ENCODE data around the gene PLPP6. TPM values are rescaled to one million over a fixed set of nuclear protein-coding genes. Genes with fewer than 3 reads are reported as not detected.
A peak's percentile ranks its signal among the peaks of the same experiment; 100 is the strongest.

Gene PLPP6
- total and polyA plus RNA-seq, 10 donors, result 4.5 to 11.6 (median 6.8) TPM

DNA sequence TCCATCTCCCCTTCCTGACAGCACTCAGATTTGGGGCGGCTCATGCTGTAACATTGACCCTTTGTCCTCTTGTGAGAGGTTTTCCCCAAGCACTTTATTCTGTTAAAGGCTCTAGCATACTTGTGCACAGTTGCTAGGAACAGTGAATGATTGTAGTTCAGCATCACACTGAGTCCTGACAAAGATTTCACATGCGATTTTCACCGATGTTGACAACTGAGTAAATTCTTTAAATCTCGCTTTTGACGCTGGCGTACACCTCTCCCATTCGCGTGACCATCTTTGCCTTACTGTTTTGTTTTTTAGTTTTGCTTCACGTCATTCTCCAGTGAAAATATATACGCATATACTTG, 18.1 kb downstream of the PLPP6 start:
- no peak for DNase-seq
- WGBS, 5 donors, result 2 to 7% (median 5%) methylated on average over 10 of the region's 10 CpGs
- Histone ChIP-seq H3K9me3 (no peaks in the 10 kb centered on the region), H3K27me3 (replicated peaks in 1 of 7) (no peaks in the 10 kb centered on the region), H3K27ac (peak overlapping the region; percentile 95 to 99 (median 98)), H3K4me3 (peak overlapping the region; percentile 57 to 87 (median 70)), H3K36me3 (peaks cover 0 to 7% (median 2%) of the 10 kb centered on the region in 6 donors), H3K4me1 (peaks cover 9 to 56% (median 26%) of the 10 kb centered on the region in 6 donors)
- intact Hi-C loops (cut with DNase I; ENCODE audit: low total_unique reads), result loop anchor here (5.0 kb wide), 1 partner anchor 52 kb away; no protein-coding TSS in a partner anchor
- TF ChIP-seq POLR2AphosphoS5 (IDR thresholded peaks at IDR 0.05) (no peak), POLR2A (IDR thresholded peaks at IDR 0.05) (no peak), CTCF (IDR thresholded peaks at IDR 0.05 in 8 of 11, conservative IDR thresholded peaks at IDR 0.05 in 3 of 11) (no peak)

DNA sequence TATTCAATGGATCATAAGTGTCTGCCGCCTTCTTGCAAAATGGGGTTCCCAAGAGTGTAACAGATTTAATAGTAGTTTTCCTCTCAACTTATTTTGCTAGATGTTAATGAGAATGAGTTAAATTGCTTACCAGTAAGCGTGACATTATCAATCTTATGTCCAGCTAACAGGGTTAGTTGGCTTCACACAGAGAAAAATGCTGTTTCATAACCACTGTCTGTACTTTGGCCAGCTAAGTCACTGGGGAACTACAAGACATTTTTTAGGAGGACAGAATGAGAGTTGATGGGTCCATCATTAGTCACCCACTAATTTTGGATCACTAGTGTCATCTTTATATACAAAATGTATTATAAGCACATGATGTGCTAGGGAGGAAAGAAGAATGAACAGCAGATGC, 18.7 kb downstream of the PLPP6 start:
- intact Hi-C loops (cut with DNase I; ENCODE audit: low total_unique reads), result loop anchor here (5.0 kb wide), 1 partner anchor 52 kb away; no protein-coding TSS in a partner anchor
- H3K4me1 ChIP-seq, result peaks cover 9 to 62% (median 26%) of the 10 kb centered on the region in 6 donors
- H3K4me3 ChIP-seq, result peak overlapping the region; percentile 57 to 87 (median 70)
- no peak for DNase-seq
- H3K9me3 ChIP-seq, result no peaks in the 10 kb centered on the region
- peaks cover under 1 to 13% (median 7%) of the 10 kb centered on the region in 6 donors for H3K36me3 ChIP-seq
- H3K27me3 ChIP-seq (replicated peaks in 1 of 7), result no peaks in the 10 kb centered on the region
- no peak for TF ChIP-seq POLR2AphosphoS5 (IDR thresholded peaks at IDR 0.05)
- TF ChIP-seq POLR2A (IDR thresholded peaks at IDR 0.05), result no peak
- TF ChIP-seq CTCF (IDR thresholded peaks at IDR 0.05 in 8 of 11, conservative IDR thresholded peaks at IDR 0.05 in 3 of 11), result no peak
- WGBS, 5 donors, result 52 to 81% (median 74%) methylated on average over 2 of the region's 2 CpGs
- H3K27ac ChIP-seq, result peak overlapping the region in 5 of 8 donors; percentile 98 to 99 (median 98)

DNA sequence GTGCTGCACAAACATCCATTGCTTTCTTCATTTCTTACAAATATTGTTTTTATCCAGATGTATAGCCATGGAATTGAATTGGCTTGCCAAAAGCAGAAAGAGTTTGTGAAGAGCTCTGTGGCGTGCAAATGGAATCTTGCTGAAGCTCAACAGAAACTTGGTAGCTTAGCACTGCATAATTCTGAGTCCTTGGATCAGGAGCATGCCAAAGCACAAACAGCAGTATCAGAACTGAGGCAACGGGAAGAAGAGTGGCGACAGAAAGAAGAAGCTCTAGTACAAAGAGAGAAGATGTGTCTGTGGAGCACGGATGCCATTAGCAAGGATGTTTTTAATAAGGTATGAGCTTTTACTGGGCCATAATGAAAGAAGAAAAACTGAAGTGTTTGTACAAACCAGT, 22.7 kb downstream of the PLPP6 start:
- H3K27ac ChIP-seq, result no peak overlapping the region
- H3K4me1 ChIP-seq, result peaks cover 6 to 64% (median 24%) of the 10 kb centered on the region in 6 donors
- no peaks in the 10 kb centered on the region for H3K9me3 ChIP-seq
- no peak for DNase-seq
- H3K27me3 ChIP-seq (replicated peaks in 1 of 7), result no peaks in the 10 kb centered on the region
- intact Hi-C loops (cut with DNase I; ENCODE audit: low total_unique reads), result loop anchor here (5.0 kb wide), 1 partner anchor 47 kb away; no protein-coding TSS in a partner anchor
- H3K36me3 ChIP-seq, result peaks cover 2 to 52% (median 20%) of the 10 kb centered on the region in 6 donors
- TF ChIP-seq POLR2AphosphoS5 (IDR thresholded peaks at IDR 0.05), result no peak
- no peak for TF ChIP-seq POLR2A (IDR thresholded peaks at IDR 0.05)
- TF ChIP-seq CTCF (IDR thresholded peaks at IDR 0.05 in 8 of 11, conservative IDR thresholded peaks at IDR 0.05 in 3 of 11), result no peak
- 92 to 98% (median 93%) methylated on average over 4 of the region's 4 CpGs for WGBS, 5 donors
- no peak overlapping the region for H3K4me3 ChIP-seq

DNA sequence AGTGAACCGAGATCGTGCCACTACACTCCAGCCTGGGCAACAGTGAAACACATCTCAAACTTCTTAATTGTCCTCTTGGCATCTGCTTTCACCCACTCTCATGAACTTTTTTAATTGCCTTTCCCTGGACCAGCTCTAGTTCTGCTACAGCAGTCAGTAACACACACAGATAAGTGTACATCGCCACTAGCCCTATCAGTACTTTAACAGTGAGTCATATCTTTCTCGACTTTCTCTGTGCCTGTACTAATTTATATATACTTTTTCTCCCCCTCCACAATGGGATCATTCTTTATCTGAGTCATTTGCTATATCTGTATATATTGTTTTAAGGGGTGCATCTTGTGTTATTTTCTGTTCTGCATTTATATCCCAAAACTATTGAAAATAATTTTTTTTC, 24.0 kb downstream of the PLPP6 start:
- Histone ChIP-seq H3K9me3 (no peaks in the 10 kb centered on the region), H3K4me1 (peaks cover 0 to 53% (median 13%) of the 10 kb centered on the region in 6 donors), H3K27me3 (replicated peaks in 1 of 7) (no peaks in the 10 kb centered on the region), H3K4me3 (no peak overlapping the region), H3K36me3 (peaks cover 2 to 65% (median 26%) of the 10 kb centered on the region in 6 donors), H3K27ac (no peak overlapping the region)
- intact Hi-C loops (cut with DNase I; ENCODE audit: low total_unique reads), result no loop called here
- WGBS, 5 donors, result 82 to 90% (median 89%) methylated on average over 4 of the region's 4 CpGs
- no peak for TF ChIP-seq POLR2A (IDR thresholded peaks at IDR 0.05)
- TF ChIP-seq CTCF (IDR thresholded peaks at IDR 0.05 in 8 of 11, conservative IDR thresholded peaks at IDR 0.05 in 3 of 11), result no peak
- no peak for TF ChIP-seq POLR2AphosphoS5 (IDR thresholded peaks at IDR 0.05)
- no peak for DNase-seq

Data from spleen (tissue), 11 donors.